H1 (cell line): Measurements from ENCODE around the gene MAP3K14. TPM values are rescaled to one million over a fixed set of nuclear protein-coding genes. Genes with fewer than 3 reads are reported as not detected.
A peak's percentile ranks its signal among the peaks of the same experiment; 100 is the strongest.

ENCODE experiments used
- CTCF ChIA-PET: fragments of 300-600 bp; sonication (Branson Sonifier 250); formaldehyde crosslinking; loops from one replicate; lab custom pipeline; 2021; ENCODE audit not compliant: partially characterized antibody; lab: Charles Lee
- POLR2A ChIA-PET: fragments of 300-600 bp; sonication (Branson Sonifier 250); formaldehyde crosslinking; loops from one replicate; lab custom pipeline; 2021; ENCODE audit warnings: inconsistent platforms; ENCODE audit not compliant: partially characterized antibody; lab: Charles Lee
- DNase-seq, 2 experiments: peaks; one replicate each; pipeline versions ENCODE4 v3.0.0 to v3.0.0-alpha.2; 2010 to 2022; ENCODE audit warnings: low spot score in 2 of 2, low read depth in 1 of 2, mixed read lengths in 1 of 2
- FAIRE-seq: peaks from 2 replicates; lab custom pipeline; 2011; peaks lifted over from hg19 to GRCh38; lab: Jason Lieb, UNC
- H2AFZ ChIP-seq: 2 replicates; pipeline ENCODE4 v1.8.1; 2012; ENCODE audit warnings: low read length, inconsistent platforms
- H2AK5ac ChIP-seq: 2 replicates; pipeline ENCODE4 v1.6.1; 2013; ENCODE audit warnings: low read depth, low read length
- H2BK120ac ChIP-seq: replicated peaks from 2 replicates; pipeline ENCODE3; 2013; ENCODE audit warnings: low read depth, low read length, inconsistent platforms
- H2BK12ac ChIP-seq: 2 replicates; pipeline ENCODE4 v1.6.1; 2013; ENCODE audit warnings: low read depth, low read length
- H2BK15ac ChIP-seq: 2 replicates; pipeline ENCODE4 v1.6.1; 2013; ENCODE audit warnings: low read length
- H2BK20ac ChIP-seq: 2 replicates; pipeline ENCODE4 v1.6.1; 2013; ENCODE audit warnings: low read length
- H2BK5ac ChIP-seq: 2 replicates; pipeline ENCODE4 v1.6.1; 2013; ENCODE audit warnings: low read depth, low read length
- H3K14ac ChIP-seq: 2 replicates; pipeline ENCODE4 v1.6.1; 2013; ENCODE audit warnings: inconsistent platforms; ENCODE audit not compliant: insufficient read length
- H3K18ac ChIP-seq: 2 replicates; pipeline ENCODE4 v1.6.1; 2013; ENCODE audit warnings: low read length; ENCODE audit errors: extremely low read depth
- H3K23ac ChIP-seq: 2 replicates; pipeline ENCODE4 v1.6.1; 2013; ENCODE audit warnings: inconsistent platforms; ENCODE audit not compliant: insufficient read length
- H3K23me2 ChIP-seq: 2 replicates; pipeline ENCODE4 v1.6.1; 2013; ENCODE audit warnings: low read depth, low read length
- H3K27ac ChIP-seq: 2 replicates; pipeline ENCODE4 v1.6.1; 2011; ENCODE audit warnings: low read depth, low read length, inconsistent platforms
- H3K27me3 ChIP-seq, 4 experiments: replicated peaks in 1 of 4; 1 replicate in 1 of 4; 2 replicates in 3 of 4; pipeline versions ENCODE4 v1.6.1 to v1.8.1; 2011 to 2013; ENCODE audit warnings: low read length in 3 of 4, mild to moderate bottlenecking in 3 of 4, inconsistent platforms in 2 of 4, mixed read lengths in 2 of 4, moderate library complexity in 1 of 4; ENCODE audit not compliant: control insufficient read depth in 3 of 4, insufficient read depth in 3 of 4; ENCODE audit errors: extremely low read depth in 1 of 4
- H3K36me3 ChIP-seq, 4 experiments: 2 replicates each; pipeline versions ENCODE4 v1.6.1 to v1.8.1; 2011 to 2013; ENCODE audit warnings: mild to moderate bottlenecking in 4 of 4, low read length in 3 of 4, moderate library complexity in 2 of 4, control low read depth in 1 of 4, inconsistent platforms in 1 of 4; ENCODE audit not compliant: insufficient read depth in 4 of 4, control insufficient read depth in 2 of 4
- H3K4ac ChIP-seq: replicated peaks from 2 replicates; pipeline ENCODE3; 2013; ENCODE audit warnings: low read length, low read depth, mixed read lengths, inconsistent platforms; ENCODE audit not compliant: insufficient read length
- H3K4me1 ChIP-seq, 4 experiments: replicated peaks in 1 of 4; 1 replicate in 1 of 4; 2 replicates in 3 of 4; pipeline versions ENCODE4 v1.6.1 to v1.8.1; 2011 to 2013; ENCODE audit warnings: low read length in 3 of 4, inconsistent platforms in 2 of 4, mixed read lengths in 1 of 4; ENCODE audit not compliant: insufficient read depth in 4 of 4, control insufficient read depth in 3 of 4
- H3K4me2 ChIP-seq, 2 experiments: 2 replicates each; pipeline versions ENCODE4 v1.6.1 to v1.8.1; 2011 to 2013; ENCODE audit warnings: low read depth in 2 of 2, low read length in 2 of 2, control low read depth in 1 of 2, inconsistent platforms in 1 of 2, mild to moderate bottlenecking in 1 of 2; ENCODE audit not compliant: insufficient read depth in 1 of 2
- H3K4me3 ChIP-seq, 4 experiments: fragments of 200-600, 300-600 bp in 1 of 4; sonication (generic), shearing (Covaris generic), sonication (Bioruptor Twin) in 1 of 4; 2 replicates each; pipeline versions ENCODE4 v1.5.1 to v1.8.1; 2011 to 2016; ENCODE audit warnings: low read length in 4 of 4, low read depth in 3 of 4, control low read depth in 2 of 4, inconsistent platforms in 2 of 4, mild to moderate bottlenecking in 2 of 4, mixed read lengths in 1 of 4, moderate library complexity in 1 of 4; ENCODE audit not compliant: insufficient read depth in 2 of 4; ENCODE audit errors: extremely low read depth in 1 of 4
- H3K56ac ChIP-seq: replicated peaks from 2 replicates; pipeline ENCODE3; 2013; ENCODE audit warnings: low read depth, mild to moderate bottlenecking, mixed read lengths, low read length, inconsistent platforms; ENCODE audit not compliant: insufficient read length
- H3K79me1 ChIP-seq: 2 replicates; pipeline ENCODE4 v1.6.1; 2013; ENCODE audit warnings: low read depth, low read length, control low read depth
- H3K79me2 ChIP-seq, 2 experiments: 2 replicates each; pipeline versions ENCODE4 v1.6.1 to v1.8.1; 2012 to 2013; ENCODE audit warnings: low read length in 2 of 2, mild to moderate bottlenecking in 2 of 2, inconsistent platforms in 1 of 2; ENCODE audit not compliant: insufficient read depth in 2 of 2, control insufficient read depth in 1 of 2
- H3K9ac ChIP-seq, 4 experiments: replicated peaks in 1 of 4; 1 replicate in 1 of 4; 2 replicates in 3 of 4; pipeline versions ENCODE4 v1.6.1 to v1.8.1; 2011 to 2013; ENCODE audit warnings: low read depth in 3 of 4, low read length in 3 of 4, control low read depth in 2 of 4, mild to moderate bottlenecking in 2 of 4, moderate library complexity in 2 of 4, inconsistent platforms in 1 of 4; ENCODE audit errors: extremely low read depth in 1 of 4
- H3K9me3 ChIP-seq, 2 experiments: 2 replicates each; pipeline versions ENCODE4 v1.6.1 to v1.8.1; 2012 to 2013; ENCODE audit warnings: mild to moderate bottlenecking in 2 of 2, moderate library complexity in 2 of 2, control low read depth in 1 of 2, inconsistent platforms in 1 of 2, low read depth in 1 of 2, low read length in 1 of 2, mixed read lengths in 1 of 2; ENCODE audit not compliant: insufficient read depth in 2 of 2
- H4K20me1 ChIP-seq, 2 experiments: replicated peaks in 1 of 2; 2 replicates each; pipeline versions ENCODE3 to v1.8.1; 2011 to 2013; ENCODE audit warnings: inconsistent platforms in 2 of 2, low read length in 2 of 2, mild to moderate bottlenecking in 1 of 2; ENCODE audit not compliant: insufficient read depth in 2 of 2, control insufficient read depth in 1 of 2
- H4K5ac ChIP-seq: 2 replicates; pipeline ENCODE4 v1.6.1; 2013; ENCODE audit warnings: low read length, low read depth, mixed read lengths, inconsistent platforms; ENCODE audit not compliant: insufficient read length
- H4K8ac ChIP-seq: 2 replicates; pipeline ENCODE4 v1.8.0; 2013; ENCODE audit warnings: mild to moderate bottlenecking, moderate library complexity, low read length, inconsistent platforms; ENCODE audit not compliant: insufficient read depth; ENCODE audit errors: extremely low read depth
- H4K91ac ChIP-seq: replicated peaks from 2 replicates; pipeline ENCODE3; 2013; ENCODE audit warnings: low read length, mixed read lengths, inconsistent platforms; ENCODE audit not compliant: insufficient read length
- MAFK ChIP-seq: IDR thresholded peaks from 2 replicates; pipeline ENCODE4 v1.6.1; 2012; ENCODE audit warnings: low read depth, mild to moderate bottlenecking, improper control_type of control experiment, low read length
- NANOG ChIP-seq: IDR thresholded peaks from 2 replicates; pipeline ENCODE4 v1.6.1; 2011; ENCODE audit warnings: low read length, low read depth, mild to moderate bottlenecking, inconsistent platforms; ENCODE audit not compliant: insufficient read depth, poor library complexity, severe bottlenecking
- RAD21 ChIP-seq, 2 experiments: IDR thresholded peaks in 1 of 2; conservative IDR thresholded peaks in 1 of 2; 2 replicates each; pipeline ENCODE4 v1.6.1; 2011; ENCODE audit warnings: low read depth in 2 of 2, low read length in 2 of 2, improper control_type of control experiment in 1 of 2, inconsistent platforms in 1 of 2, mild to moderate bottlenecking in 1 of 2, moderate library complexity in 1 of 2
- WGBS, 2 experiments: shearing (Covaris generic) in 1 of 2; methylation state at CpG; one replicate each; pipeline versions ENCODE4 v1.1.6 to v1.1.7; 2013 to 2015; ENCODE audit warnings: low lambda C conversion rate in 2 of 2, mixed read lengths in 2 of 2, inconsistent platforms in 1 of 2, low coverage in 1 of 2, missing lambda C conversion rate in 1 of 2; ENCODE audit not compliant: insufficient replicate concordance in 2 of 2, insufficient coverage in 1 of 2, insufficient read length in 1 of 2; ENCODE audit errors: extremely low coverage in 1 of 2, missing lambda C conversion rate in 1 of 2; 5-methylcytosine and 5-hydroxymethylcytosine counted together
- polyA plus RNA-seq, 7 experiments: library from polyadenylated mRNA; depleted of rRNA in 3 of 7; stranded (reverse) in 5 of 7; unstranded in 2 of 7; fragments of >200 nt in 5 of 7; fragments of 200-250 nt in 2 of 7; gene quantifications; 1 replicate in 5 of 7; 2 replicates in 1 of 7; 4 replicates in 1 of 7; pipeline versions ENCODE4 v1.2.1 to v1.2.3, GENCODE V29; 2011 to 2013; ENCODE audit warnings: missing spikeins in 2 of 7, mixed read lengths in 2 of 7
- total RNA-seq: library from RNA; stranded (reverse); fragmentation: NEBNext Ultra II Directional; extraction: Animal tissue kit (Norgen Biotek cat#: 25700); gene quantifications from 2 replicates; pipeline ENCODE4 v1.2.1, GENCODE V29; 2021
- TF ChIP-seq, protein P1 (sequence below): IDR thresholded peaks from 2 replicates; pipeline ENCODE4 v1.6.1; 2012; ENCODE audit warnings: low read length, inconsistent platforms
- TF ChIP-seq, protein P2 (sequence below), 3 experiments: IDR thresholded peaks; 1 replicate in 2 of 3; 2 replicates in 1 of 3; pipeline versions ENCODE4 v1.5.1 to v1.6.1; 2011; ENCODE audit warnings: low read length in 3 of 3, mild to moderate bottlenecking in 3 of 3, inconsistent platforms in 2 of 3, low read depth in 1 of 3, moderate library complexity in 1 of 3; ENCODE audit not compliant: insufficient read depth in 1 of 3; ENCODE audit errors: control extremely low read depth in 1 of 3

MAP3K14 gene
- total and polyA plus RNA-seq, 2 of the 8 experiments (the other 6 are each of a cell fraction or from before 2014, with no cell fraction given), result 5.2 to 6.1 TPM

DNA sequence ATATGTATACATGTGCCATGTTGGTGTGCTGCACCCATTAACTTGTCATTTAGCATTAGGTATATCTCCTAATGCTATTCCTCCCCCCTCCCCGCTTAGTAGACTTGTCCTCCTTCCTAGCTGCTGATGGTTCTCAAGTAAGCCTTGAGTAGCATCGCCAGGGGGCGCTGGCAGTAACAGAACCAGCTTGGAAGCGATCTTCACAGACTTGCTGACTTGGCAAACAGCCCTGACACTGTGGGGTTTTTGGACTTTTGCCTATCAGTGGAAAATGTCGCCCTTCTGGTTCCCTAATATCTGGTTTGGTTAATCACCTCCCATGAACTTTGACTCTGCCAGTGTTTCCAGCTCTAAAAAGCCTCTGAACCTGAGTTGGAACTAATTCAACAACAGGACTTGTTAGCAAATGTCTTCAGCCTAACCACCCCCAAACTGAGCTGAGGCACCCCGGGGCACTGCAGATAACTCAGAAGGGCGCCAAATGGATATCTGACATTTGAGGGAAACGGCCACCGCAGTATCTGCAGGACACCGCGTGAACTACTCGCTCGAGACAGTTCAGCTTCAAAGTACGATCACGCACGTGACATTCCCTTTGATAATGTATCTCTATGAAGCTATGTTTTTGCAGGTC is 39.5 kb downstream of the MAP3K14 start:
- H4K20me1 ChIP-seq, result no peaks in the 10 kb centered on the region
- peaks cover 0 to 4% (median under 1%) of the 10 kb centered on the region in 4 experiments; a peak in 1 of 7 replicates for H3K4me1 ChIP-seq
- no peak overlapping the region for H2AFZ ChIP-seq
- 67% methylated on average over 16 of the region's 16 CpGs; no CpG with 5 or more reads in 1 of the 2 experiments for WGBS, 2 experiments
- no peak overlapping the region for H3K9ac ChIP-seq
- no peak overlapping the region for H2BK20ac ChIP-seq
- H2AK5ac ChIP-seq, result no peak overlapping the region
- no peak overlapping the region for H2BK5ac ChIP-seq
- H4K91ac ChIP-seq, result no peak overlapping the region
- FAIRE-seq (peak; percentile 85), DNase-seq (peak; percentile 84 to 89)
- no peak overlapping the region for H4K5ac ChIP-seq
- H3K9me3 ChIP-seq, result no peaks in the 10 kb centered on the region
- H3K23me2 ChIP-seq, result no peaks in the 10 kb centered on the region
- H3K4ac ChIP-seq, result no peak overlapping the region
- no peak overlapping the region for H2BK120ac ChIP-seq
- no peak overlapping the region for H3K23ac ChIP-seq
- H3K79me1 ChIP-seq, result no peaks in the 10 kb centered on the region
- H3K27me3 ChIP-seq, result no peaks in the 10 kb centered on the region
- H3K27ac ChIP-seq, result no peak overlapping the region
- POLR2A ChIA-PET, result interaction anchor here (0.8 to 2.0 kb wide), 6 partner anchors 9 to 129 kb away, joined by 3 to 7 read pairs (median 4); partner anchors contain the start of gene HEXIM1
- H2BK15ac ChIP-seq, result no peak overlapping the region
- no peak overlapping the region for H3K14ac ChIP-seq
- H3K79me2 ChIP-seq, result no peaks in the 10 kb centered on the region
- H3K4me2 ChIP-seq, result no peak overlapping the region
- H3K36me3 ChIP-seq, result peaks cover 0 to 3% (median under 1%) of the 10 kb centered on the region in 4 experiments; a peak in 2 of 8 replicates
- no peak overlapping the region for H3K4me3 ChIP-seq
- H2BK12ac ChIP-seq, result no peak overlapping the region
- CTCF ChIA-PET, result interaction anchor here (0.6 to 29.1 kb wide), 44 partner anchors 8 to 612 kb away, joined by 3 to 579 read pairs (median 5); partner anchors contain the start of genes HEXIM1 and MAP3K14
- no peak overlapping the region for H4K8ac ChIP-seq
- H3K18ac ChIP-seq, result no peak overlapping the region
- H3K56ac ChIP-seq, result no peak overlapping the region
- no peak for TF ChIP-seq NANOG
- TF ChIP-seq, protein P1, sequence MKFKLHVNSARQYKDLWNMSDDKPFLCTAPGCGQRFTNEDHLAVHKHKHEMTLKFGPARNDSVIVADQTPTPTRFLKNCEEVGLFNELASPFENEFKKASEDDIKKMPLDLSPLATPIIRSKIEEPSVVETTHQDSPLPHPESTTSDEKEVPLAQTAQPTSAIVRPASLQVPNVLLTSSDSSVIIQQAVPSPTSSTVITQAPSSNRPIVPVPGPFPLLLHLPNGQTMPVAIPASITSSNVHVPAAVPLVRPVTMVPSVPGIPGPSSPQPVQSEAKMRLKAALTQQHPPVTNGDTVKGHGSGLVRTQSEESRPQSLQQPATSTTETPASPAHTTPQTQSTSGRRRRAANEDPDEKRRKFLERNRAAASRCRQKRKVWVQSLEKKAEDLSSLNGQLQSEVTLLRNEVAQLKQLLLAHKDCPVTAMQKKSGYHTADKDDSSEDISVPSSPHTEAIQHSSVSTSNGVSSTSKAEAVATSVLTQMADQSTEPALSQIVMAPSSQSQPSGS, result 0 out of 2 replicates have a peak, but pooled peaks have one; percentile 24
- TF ChIP-seq, protein P2, sequence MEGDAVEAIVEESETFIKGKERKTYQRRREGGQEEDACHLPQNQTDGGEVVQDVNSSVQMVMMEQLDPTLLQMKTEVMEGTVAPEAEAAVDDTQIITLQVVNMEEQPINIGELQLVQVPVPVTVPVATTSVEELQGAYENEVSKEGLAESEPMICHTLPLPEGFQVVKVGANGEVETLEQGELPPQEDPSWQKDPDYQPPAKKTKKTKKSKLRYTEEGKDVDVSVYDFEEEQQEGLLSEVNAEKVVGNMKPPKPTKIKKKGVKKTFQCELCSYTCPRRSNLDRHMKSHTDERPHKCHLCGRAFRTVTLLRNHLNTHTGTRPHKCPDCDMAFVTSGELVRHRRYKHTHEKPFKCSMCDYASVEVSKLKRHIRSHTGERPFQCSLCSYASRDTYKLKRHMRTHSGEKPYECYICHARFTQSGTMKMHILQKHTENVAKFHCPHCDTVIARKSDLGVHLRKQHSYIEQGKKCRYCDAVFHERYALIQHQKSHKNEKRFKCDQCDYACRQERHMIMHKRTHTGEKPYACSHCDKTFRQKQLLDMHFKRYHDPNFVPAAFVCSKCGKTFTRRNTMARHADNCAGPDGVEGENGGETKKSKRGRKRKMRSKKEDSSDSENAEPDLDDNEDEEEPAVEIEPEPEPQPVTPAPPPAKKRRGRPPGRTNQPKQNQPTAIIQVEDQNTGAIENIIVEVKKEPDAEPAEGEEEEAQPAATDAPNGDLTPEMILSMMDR (IDR thresholded peaks at IDR 0.05; ENCODE audit: control extremely low read depth in 1 of 3, insufficient read depth in 1 of 3, low read depth in 1 of 3, low read length in 3 of 3), result peak; percentile 84 to 90 (median 89)
- peak; percentile 99 for TF ChIP-seq MAFK
- peak; percentile 77 to 83 for TF ChIP-seq RAD21 (IDR thresholded peaks at IDR 0.05 in 1 of 2, conservative IDR thresholded peaks at IDR 0.05 in 1 of 2; ENCODE audit: low read depth in 2 of 2, low read length in 2 of 2)
